ENCODE data around the gene CD72.
A peak's percentile ranks its signal among the peaks of the same experiment; 100 is the strongest.

The CD72 gene

GRCh38 chr9:35661756-35662350, 43.6 kb upstream of the CD72 start:
- no peak overlapping the region for H3K27ac ChIP-seq

GRCh38 chr9:35660966-35661415, 42.8 kb upstream of the CD72 start:
- no peak overlapping the region for H3K27ac ChIP-seq
- TF ChIP-seq CTCF (conservative IDR thresholded peaks at IDR 0.05) (no peak), ZFX (IDR thresholded peaks at IDR 0.05) (no peak)

More at GRCh38 chr9:35661756-35662350, 43.6 kb upstream of the CD72 start:
- no peak for TF ChIP-seq CTCF (conservative IDR thresholded peaks at IDR 0.05)
- no peak for TF ChIP-seq ZFX (IDR thresholded peaks at IDR 0.05)

GRCh38 chr9:35659340-35659739, 41.1 kb upstream of the CD72 start:
- H3K27ac ChIP-seq = no peak overlapping the region; the same call in 1 of the 2 replicates
- TF ChIP-seq CTCF (conservative IDR thresholded peaks at IDR 0.05) = no peak
- no peak for TF ChIP-seq ZFX (IDR thresholded peaks at IDR 0.05)

GRCh38 chr9:35658968-35659220, 40.7 kb upstream of the CD72 start:
- TF ChIP-seq ZFX (IDR thresholded peaks at IDR 0.05) (no peak), CTCF (conservative IDR thresholded peaks at IDR 0.05) (no peak)
- peak overlapping the region; percentile 80 for H3K27ac ChIP-seq

GRCh38 chr9:35658137-35658967, 40.1 kb upstream of the CD72 start, which contains the start of gene CCDC107:
TSS of gene CCDC107 (plus strand) at chr9:35658292. CDS start at chr9:35658380, 88 bp downstream.
- peak within 1 kb of the TSS; percentile 80 for H3K27ac ChIP-seq
- no peak for TF ChIP-seq ZFX (IDR thresholded peaks at IDR 0.05)
- peak; percentile 70 for TF ChIP-seq CTCF (conservative IDR thresholded peaks at IDR 0.05)

GRCh38 chr9:35657546-35658136, 39.4 kb upstream of the CD72 start, which contains the start of gene RMRP:
TSS of gene RMRP (minus strand) at chr9:35658019.
- H3K27ac ChIP-seq = peak within 1 kb of the TSS; percentile 80
- TF ChIP-seq ZFX (IDR thresholded peaks at IDR 0.05) = no peak
- TF ChIP-seq CTCF (conservative IDR thresholded peaks at IDR 0.05) = no peak
